NCI-H446 (cell line): ENCODE measurements around the gene SLC26A9.

Experiments used
- DNase-seq, 2 experiments: peaks; one replicate each; lab custom pipeline; 2025; lab: John Stamatoyannopoulos, UW

Gene SLC26A9, protein sequence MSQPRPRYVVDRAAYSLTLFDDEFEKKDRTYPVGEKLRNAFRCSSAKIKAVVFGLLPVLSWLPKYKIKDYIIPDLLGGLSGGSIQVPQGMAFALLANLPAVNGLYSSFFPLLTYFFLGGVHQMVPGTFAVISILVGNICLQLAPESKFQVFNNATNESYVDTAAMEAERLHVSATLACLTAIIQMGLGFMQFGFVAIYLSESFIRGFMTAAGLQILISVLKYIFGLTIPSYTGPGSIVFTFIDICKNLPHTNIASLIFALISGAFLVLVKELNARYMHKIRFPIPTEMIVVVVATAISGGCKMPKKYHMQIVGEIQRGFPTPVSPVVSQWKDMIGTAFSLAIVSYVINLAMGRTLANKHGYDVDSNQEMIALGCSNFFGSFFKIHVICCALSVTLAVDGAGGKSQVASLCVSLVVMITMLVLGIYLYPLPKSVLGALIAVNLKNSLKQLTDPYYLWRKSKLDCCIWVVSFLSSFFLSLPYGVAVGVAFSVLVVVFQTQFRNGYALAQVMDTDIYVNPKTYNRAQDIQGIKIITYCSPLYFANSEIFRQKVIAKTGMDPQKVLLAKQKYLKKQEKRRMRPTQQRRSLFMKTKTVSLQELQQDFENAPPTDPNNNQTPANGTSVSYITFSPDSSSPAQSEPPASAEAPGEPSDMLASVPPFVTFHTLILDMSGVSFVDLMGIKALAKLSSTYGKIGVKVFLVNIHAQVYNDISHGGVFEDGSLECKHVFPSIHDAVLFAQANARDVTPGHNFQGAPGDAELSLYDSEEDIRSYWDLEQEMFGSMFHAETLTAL

GRCh38 chr1:205943245-205943644, at the start of gene SLC26A9:
SLC26A9 (minus strand) TSS chr1:205943456; CDS start chr1:205935820, 7,636 bp downstream.
- DNase-seq = no peak

- no peak for DNase-seq
These were observed 49.1 kb upstream of the SLC26A9 start for GRCh38 chr1:205992218-205992882.

GRCh38 chr1:205991237-205991636, 48.0 kb upstream of the SLC26A9 start:
- DNase-seq = no peak

- DNase-seq = no peak
These were observed 47.0 kb upstream of the SLC26A9 start for GRCh38 chr1:205990226-205990625.

GRCh38 chr1:205989786-205990185, 46.5 kb upstream of the SLC26A9 start:
- no peak for DNase-seq

DNA sequence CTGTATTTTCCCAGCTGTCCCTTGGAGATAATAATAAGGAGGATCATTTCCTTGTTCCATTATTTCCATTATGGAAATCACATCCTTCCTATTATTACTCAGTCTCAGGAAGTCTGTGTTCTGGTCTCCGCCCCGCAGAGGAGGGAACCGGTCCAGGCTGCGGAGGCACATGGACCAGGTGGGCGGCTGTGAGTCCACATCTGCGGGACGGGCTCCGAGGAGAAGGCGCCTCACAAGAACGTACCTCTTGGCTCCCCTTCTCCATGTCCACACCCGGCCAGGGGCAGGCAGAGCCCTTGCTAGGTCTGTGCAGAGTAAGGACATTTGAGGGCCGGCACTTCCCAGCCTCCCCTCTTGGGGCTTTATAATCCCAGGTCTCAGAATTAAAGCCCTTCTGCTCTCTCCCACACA, 45.3 kb upstream of the SLC26A9 start:
- no peak for DNase-seq

GRCh38 chr1:205986861-205987260, 43.6 kb upstream of the SLC26A9 start:
- DNase-seq = no peak

DNA sequence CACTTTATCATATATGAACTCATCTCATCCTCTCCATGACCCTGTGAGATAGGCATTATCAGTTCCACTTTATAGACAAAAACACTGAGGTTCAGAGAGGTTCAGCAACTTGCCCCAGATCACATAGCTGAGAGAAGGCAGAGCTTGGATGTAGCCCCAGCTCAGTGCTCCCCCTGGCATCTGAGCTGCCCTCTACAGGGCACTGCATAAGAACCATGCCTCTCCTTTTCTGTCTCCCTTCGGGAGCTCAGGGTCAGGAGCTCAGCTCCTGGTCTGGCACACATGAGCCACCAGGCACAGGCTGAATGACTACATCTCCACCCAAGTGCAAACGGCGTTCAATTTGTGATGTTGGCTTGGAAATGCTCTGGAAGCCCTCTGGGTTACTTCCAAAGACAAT, 43.0 kb upstream of the SLC26A9 start:
- DNase-seq = no peak

DNA sequence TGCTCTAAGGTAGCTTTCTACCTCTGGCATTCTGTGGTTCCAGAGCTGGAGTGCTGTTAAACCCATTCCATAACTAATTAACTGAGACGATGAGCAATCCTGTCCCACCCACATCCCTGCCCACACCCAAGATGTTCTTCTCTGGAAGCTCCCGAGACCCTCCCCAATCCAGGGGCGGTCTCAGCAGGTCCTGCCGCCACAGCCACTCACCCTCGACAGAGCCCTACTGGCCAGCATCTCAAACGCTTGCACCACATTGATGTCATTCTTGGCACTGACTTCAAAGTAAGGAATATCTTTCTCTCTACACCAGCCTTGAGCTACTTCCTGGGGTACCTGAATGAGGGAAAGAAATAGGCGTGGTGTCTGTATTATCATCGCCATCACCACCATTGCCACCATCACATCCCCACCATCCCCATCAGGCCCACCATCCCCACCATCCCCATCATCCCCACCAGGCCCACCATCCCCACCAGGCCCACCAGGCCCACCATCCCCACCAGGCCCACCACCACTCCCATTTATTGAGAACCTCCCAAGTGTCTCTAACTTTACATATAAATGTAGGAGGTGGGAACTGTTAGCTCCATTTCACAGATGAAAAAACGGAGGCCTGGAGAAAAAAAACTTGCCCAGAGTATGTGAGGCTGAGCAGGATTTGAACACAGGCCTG, 42.2 kb upstream of the SLC26A9 start:
- DNase-seq = no peak

- DNase-seq = peak in 1 of 2 experiments; percentile 55
These were observed 40.9 kb upstream of the SLC26A9 start for GRCh38 chr1:205983925-205984725.

GRCh38 chr1:205981257-205981656, 38.0 kb upstream of the SLC26A9 start:
- no peak for DNase-seq

GRCh38 chr1:205980237-205980870, 37.1 kb upstream of the SLC26A9 start:
- DNase-seq = no peak

DNA sequence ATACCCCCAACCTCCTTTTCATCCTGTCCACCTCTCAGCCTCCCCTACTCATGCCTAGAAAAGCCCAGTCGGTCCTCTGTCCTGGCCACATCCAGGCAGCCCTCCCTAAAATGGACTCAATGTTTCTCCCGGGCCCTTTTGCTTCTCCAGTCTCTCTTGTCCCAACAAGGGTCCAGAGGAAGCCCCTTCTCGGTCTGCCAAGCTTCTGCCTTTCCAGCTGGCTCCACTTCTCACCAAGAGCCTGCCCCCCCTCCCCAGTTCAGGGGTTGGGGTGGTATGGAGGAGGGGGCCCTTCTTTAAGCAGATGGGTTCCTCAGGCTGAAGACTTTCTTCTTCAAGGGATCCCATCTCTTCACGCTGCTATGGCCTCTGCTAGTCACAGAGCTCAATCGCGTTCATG, 36.0 kb upstream of the SLC26A9 start:
- DNase-seq = no peak

DNA sequence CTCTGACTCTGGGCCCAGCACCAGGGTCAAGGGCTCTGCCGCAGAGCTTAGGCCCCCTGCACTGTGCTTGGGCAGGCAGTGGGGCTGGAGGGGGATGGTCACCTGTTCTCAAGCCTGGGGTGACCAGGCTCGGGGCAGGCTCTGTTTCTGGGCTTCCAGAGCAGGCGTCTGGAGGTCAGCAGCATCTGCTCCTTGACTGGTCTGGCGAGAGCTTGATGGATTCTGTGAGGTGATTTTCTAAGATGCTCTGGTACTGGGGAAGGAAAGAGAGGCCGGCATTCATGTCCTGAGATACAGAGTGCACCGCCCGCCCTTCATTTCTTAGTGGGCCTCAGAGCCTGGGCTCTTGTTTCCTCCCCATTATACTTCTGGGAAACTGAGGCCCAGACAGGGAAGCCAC, 35.4 kb upstream of the SLC26A9 start:
- no peak for DNase-seq

- DNase-seq = peak; percentile 73 to 80
These were observed 34.3 kb upstream of the SLC26A9 start for GRCh38 chr1:205977402-205978014.

DNA sequence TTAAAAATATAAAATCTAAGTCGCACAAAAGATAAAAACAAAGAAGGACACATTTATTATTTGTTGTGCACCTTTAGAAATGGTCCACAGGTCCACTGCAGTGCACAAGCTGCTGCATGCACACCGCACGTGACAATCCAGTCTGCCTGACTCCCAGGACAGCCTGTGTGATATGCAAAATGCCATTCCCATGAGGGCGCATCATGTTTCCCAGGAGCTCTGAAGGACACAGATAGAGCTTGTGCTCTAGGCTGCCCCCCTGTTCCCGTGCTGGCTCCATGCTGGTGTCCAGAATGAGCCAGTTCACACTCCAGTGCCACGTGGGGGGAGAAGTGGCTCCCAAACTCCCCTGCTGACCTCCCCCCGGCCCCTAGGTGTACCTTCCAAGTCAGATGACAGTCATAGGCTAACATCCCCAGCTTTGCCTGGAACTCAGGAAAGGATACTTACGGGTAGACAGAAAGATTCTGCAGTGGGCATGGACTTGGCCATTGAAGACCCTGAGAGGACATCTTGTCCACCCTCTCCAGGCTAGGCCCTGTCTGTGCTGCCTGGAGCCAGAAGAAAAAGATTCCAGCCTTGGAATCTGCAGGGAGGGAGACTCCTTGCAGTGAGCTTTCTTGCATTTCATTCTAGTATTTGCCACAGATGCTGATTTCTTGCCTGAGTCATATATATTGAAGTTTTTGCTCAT, 33.6 kb upstream of the SLC26A9 start:
- DNase-seq = no peak

DNA sequence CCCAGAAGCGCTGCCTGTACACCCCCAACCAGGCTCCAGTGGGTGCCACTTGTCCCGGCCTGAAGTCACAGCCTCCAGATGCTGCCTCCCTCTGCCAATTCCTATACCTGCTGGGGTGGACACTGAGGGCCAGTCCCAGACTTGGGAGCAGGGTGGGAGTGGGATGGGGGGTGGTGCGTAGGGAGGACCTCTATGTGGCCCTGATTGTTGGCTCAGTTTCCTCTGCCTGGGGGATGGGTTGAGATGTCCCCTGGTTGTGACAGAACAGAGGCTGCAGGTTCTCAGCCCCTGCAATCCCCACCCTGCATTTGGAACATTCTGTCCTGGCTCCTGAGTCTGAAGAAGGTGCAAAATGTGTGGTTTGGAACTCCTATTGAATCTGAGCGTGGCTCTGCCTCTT, 32.8 kb upstream of the SLC26A9 start:
- no peak for DNase-seq

- DNase-seq = no peak
These were observed 32.2 kb upstream of the SLC26A9 start for GRCh38 chr1:205975387-205975998.

- DNase-seq = no peak
These were observed 31.5 kb upstream of the SLC26A9 start for GRCh38 chr1:205974712-205975111.
